Stimulated activated effector memory CD8-positive, alpha-beta T cell treated with anti-CD3 and anti-CD28 coated beads, Interleukin-12 subunit alpha, Interleukin-12 subunit beta, amount 100 ng/mL, for 72 hours (primary cell): Measurements from ENCODE around the gene RBM20.
"Not testable (repeated sequence)": the region's sequence is repeated elsewhere in the genome, so short reads cannot be mapped to it uniquely, and the experiment has no call there.

Experiments
- ATAC-seq: fragments of 150-1000 bp; cut with Tn5 transposase; 2 replicates; pipeline ENCODE4 v1.10.0; 2021
- DNase-seq, 2 donors: peaks; one replicate each; pipeline ENCODE4 v3.0.0; 2021 to 2022; ENCODE audit warnings: low spot score in 2 of 2
- H3K27ac Mint-ChIP-seq: one replicate; pipeline ENCODE4 v1.8.0; 2022; ENCODE audit warnings: mild to moderate bottlenecking, mixed read lengths
- H3K36me3 Mint-ChIP-seq: one replicate; pipeline ENCODE4 v1.8.0; 2022; ENCODE audit warnings: mild to moderate bottlenecking, mixed read lengths
- H3K4me1 Mint-ChIP-seq: one replicate; pipeline ENCODE4 v1.8.0; 2022; ENCODE audit warnings: mixed read lengths
- H3K4me3 Mint-ChIP-seq: one replicate; pipeline ENCODE4 v1.8.0; 2022; ENCODE audit warnings: mild to moderate bottlenecking, mixed read lengths
- H3K9me3 Mint-ChIP-seq: one replicate; pipeline ENCODE4 v1.8.0; 2022; ENCODE audit warnings: mixed read lengths

RBM20 gene

GRCh38 chr10:110758898-110759297 lies 114.8 kb downstream of the RBM20 start:
- Mint-ChIP-seq H3K4me3 (no peak overlapping the region), H3K9me3 (no peaks in the 10 kb centered on the region), H3K27ac (no peak overlapping the region), H3K36me3 (no peaks in the 10 kb centered on the region), H3K4me1 (peaks cover 11% of the 10 kb centered on the region)
- DNase-seq (no peak), ATAC-seq (no peak)

- no peaks in the 10 kb centered on the region for H3K9me3 Mint-ChIP-seq
- no peak for DNase-seq
- no peaks in the 10 kb centered on the region for H3K36me3 Mint-ChIP-seq
- ATAC-seq = no peak
- no peak overlapping the region for H3K4me3 Mint-ChIP-seq
- H3K27ac Mint-ChIP-seq = no peak overlapping the region
- peaks cover 6% of the 10 kb centered on the region for H3K4me1 Mint-ChIP-seq
Measured at GRCh38 chr10:110759523-110759922, 115.4 kb downstream of the RBM20 start.

- H3K4me3 Mint-ChIP-seq = no peak overlapping the region
- no peak for DNase-seq
- H3K9me3 Mint-ChIP-seq = no peaks in the 10 kb centered on the region
- ATAC-seq = no peak
- H3K4me1 Mint-ChIP-seq = peaks cover 11% of the 10 kb centered on the region
- no peak overlapping the region for H3K27ac Mint-ChIP-seq
- H3K36me3 Mint-ChIP-seq = no peaks in the 10 kb centered on the region
Measured at GRCh38 chr10:110762109-110762848, 118.1 kb downstream of the RBM20 start.

DNA sequence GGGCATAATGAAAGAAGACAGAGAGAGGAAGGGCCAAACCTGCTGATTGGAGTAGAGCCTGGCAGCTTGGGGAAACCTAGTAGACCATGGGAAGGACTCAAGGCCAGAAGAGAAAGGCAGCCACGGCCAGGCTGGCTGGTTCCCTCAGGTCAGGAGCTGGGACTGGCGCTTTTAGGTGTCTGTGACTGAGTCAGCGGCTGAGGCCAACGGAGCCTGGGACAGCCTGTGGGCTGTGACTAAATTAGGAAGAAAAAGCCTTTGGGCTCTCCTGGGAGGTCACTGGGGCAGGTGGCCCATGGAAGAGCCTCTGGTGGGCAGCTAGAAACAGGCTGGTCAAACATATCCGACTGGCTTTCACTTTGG lies 118.7 kb downstream of the RBM20 start:
- H3K4me3 Mint-ChIP-seq = no peak overlapping the region
- ATAC-seq = no peak
- peaks cover 11% of the 10 kb centered on the region for H3K4me1 Mint-ChIP-seq
- H3K36me3 Mint-ChIP-seq = no peaks in the 10 kb centered on the region
- H3K9me3 Mint-ChIP-seq = no peaks in the 10 kb centered on the region
- H3K27ac Mint-ChIP-seq = no peak overlapping the region
- no peak for DNase-seq

DNA sequence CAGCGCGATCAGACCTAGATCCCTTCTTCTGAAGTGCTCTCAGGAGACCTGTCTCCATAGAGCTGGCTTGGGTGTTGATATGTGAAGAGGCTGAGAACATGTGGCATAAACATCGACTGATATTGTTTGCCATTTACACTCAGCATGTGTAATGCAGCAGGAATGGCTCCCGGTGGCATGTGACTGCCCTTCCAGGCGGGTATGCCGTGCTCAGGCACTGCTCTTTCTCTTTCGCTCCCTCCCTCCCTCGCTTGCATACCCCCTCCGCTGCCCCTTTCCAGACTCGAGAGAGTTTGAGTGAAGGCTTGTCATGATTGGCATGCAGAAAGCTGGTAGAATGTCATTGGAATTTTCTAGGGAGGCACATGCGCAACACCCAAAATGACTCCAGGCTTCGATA lies 120.2 kb downstream of the RBM20 start:
- ATAC-seq (no peak), DNase-seq (no peak)
- Mint-ChIP-seq H3K27ac (no peak overlapping the region), H3K4me1 (peaks cover 11% of the 10 kb centered on the region), H3K36me3 (no peaks in the 10 kb centered on the region), H3K9me3 (no peaks in the 10 kb centered on the region), H3K4me3 (no peak overlapping the region)

DNA sequence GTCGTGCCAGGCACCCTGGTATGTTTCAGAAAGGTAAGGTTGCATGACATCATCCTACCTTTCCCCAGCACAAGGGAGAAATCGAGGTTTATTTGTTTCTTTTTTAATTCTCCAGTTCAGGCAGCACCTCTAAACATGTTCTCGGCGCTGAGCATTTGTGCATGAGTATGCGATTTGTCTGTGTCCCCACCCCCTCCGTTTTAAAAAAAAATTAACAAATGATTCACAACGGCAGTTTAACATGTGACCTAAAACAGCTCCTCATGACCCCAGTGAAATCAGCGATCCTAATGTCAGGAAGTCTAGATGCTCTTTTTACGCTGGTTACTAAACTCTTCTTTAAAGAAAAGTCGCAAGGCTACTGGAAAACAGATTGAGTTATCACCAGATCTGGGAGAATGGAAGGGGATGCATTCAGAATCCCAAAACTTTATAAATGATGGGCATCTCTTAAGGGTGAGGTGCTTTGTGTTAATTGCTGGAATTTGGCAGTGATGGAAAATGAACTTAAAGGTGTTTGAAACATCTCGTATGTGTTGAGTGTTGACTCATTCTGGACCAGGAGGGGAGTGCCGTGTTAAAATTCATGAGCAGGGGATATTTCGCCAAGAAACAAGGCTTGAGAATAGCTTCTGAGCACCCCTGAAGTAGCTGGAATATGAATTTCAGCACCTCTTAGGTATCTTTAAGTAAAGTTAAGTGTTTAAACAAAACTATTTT lies 120.8 kb downstream of the RBM20 start:
- Mint-ChIP-seq H3K36me3 (no peaks in the 10 kb centered on the region), H3K27ac (no peak overlapping the region), H3K4me3 (peak overlapping the region; percentile 4), H3K9me3 (no peaks in the 10 kb centered on the region), H3K4me1 (peaks cover 11% of the 10 kb centered on the region)
- ATAC-seq (peak; percentile 66), DNase-seq (no peak)

DNA sequence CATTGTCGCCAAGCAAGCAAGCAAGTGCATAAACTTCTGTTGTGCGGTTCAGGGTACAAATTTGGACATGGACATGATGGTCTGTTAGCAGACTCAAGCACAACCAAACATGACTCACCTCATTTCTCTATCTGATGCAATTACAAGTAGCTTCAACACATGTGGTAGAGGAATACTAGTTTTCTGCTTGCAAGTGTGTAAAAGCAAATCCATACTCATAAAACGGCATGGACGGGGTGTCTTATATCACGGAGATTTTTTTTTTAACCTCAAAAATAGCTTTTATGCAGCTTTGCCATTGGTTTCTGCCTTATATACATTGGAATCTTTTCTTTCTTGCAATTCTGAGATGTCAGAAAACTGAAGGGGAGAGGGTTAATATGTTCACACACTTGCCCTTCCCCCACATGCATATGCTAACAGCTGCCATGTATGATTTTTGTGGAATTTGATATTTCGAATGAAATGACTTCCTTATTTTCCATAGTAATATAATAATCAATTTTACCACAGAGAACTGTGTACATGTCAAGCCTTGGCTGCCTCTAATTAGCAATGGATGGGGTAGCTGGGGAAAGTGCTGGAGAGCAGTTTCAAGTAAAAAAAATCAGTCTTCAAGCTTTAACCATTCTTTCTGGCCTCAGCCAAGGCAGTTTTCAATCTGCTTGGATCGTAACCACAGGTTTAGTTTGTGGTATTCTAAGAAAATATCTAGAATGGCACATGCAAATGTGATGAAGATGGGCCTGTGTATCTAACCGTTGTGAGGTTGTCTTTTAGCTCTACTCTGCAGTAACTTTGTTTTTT lies 121.6 kb downstream of the RBM20 start:
- no peak overlapping the region for H3K27ac Mint-ChIP-seq
- ATAC-seq = peak; percentile 84
- no peak for DNase-seq
- peaks cover 11% of the 10 kb centered on the region for H3K4me1 Mint-ChIP-seq
- no peaks in the 10 kb centered on the region for H3K9me3 Mint-ChIP-seq
- no peaks in the 10 kb centered on the region for H3K36me3 Mint-ChIP-seq
- H3K4me3 Mint-ChIP-seq = peak overlapping the region; percentile 4

- H3K27ac Mint-ChIP-seq, DNase-seq, H3K36me3 Mint-ChIP-seq, H3K4me3 Mint-ChIP-seq, ATAC-seq, H3K9me3 Mint-ChIP-seq: not testable (repeated sequence)
- H3K4me1 Mint-ChIP-seq = peaks cover 11% of the 10 kb centered on the region
Measured at GRCh38 chr10:110767601-110768000, 123.5 kb downstream of the RBM20 start.

DNA sequence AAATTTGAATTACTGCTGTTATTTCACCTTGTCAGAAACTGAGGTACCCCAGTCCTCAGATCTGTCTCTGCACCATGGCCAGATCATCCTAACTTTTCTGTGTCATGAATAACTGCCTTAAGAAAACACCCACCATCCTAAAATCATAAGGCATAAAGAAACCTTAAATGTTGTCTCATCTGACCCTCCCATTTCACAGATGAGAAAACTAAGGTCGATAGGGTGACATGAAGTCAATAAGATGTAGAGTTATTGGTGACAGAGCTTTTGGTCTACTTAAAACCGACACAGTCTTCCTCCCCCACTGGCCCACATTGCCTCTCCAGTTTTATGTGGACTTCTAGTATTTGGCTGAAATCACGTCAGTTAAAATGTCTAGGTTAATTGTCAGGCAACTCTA lies 126.1 kb downstream of the RBM20 start:
- Mint-ChIP-seq H3K36me3 (peaks cover 7% of the 10 kb centered on the region), H3K4me1 (peaks cover 15% of the 10 kb centered on the region), H3K9me3 (no peaks in the 10 kb centered on the region), H3K4me3 (no peak overlapping the region), H3K27ac (no peak overlapping the region)
- no peak for DNase-seq
- no peak for ATAC-seq

DNA sequence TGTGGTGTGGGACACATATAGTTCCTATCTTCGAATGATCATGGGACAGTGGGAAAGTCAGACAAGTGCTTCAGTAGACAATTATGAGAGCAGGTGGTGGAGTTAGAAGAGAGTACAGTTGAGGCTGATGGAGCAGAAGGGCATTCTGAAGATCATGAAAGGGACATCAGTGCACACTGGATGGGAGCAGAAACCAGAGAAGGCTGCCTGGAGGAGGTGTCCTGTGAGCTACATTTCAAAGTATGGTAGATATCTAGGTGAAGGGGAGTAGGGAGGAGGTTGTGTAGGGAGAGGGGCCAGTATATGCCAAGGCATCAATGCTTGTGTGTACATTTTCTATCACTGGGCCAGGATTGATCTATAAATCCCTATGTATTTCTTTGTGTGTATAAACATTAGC lies 127.3 kb downstream of the RBM20 start:
- Mint-ChIP-seq H3K9me3 (no peaks in the 10 kb centered on the region), H3K4me3 (no peak overlapping the region), H3K27ac (no peak overlapping the region), H3K4me1 (peaks cover 16% of the 10 kb centered on the region), H3K36me3 (peaks cover 7% of the 10 kb centered on the region)
- ATAC-seq (no peak), DNase-seq (no peak)

- Mint-ChIP-seq H3K27ac (no peak overlapping the region), H3K4me1 (peaks cover 16% of the 10 kb centered on the region), H3K36me3 (peaks cover 7% of the 10 kb centered on the region), H3K4me3 (no peak overlapping the region), H3K9me3 (no peaks in the 10 kb centered on the region)
- DNase-seq (no peak), ATAC-seq (no peak)
Measured at GRCh38 chr10:110771991-110772390, 127.9 kb downstream of the RBM20 start.

GRCh38 chr10:110772454-110773025 lies 128.4 kb downstream of the RBM20 start:
- ATAC-seq (no peak), DNase-seq (no peak)
- Mint-ChIP-seq H3K4me3 (no peak overlapping the region), H3K4me1 (peaks cover 16% of the 10 kb centered on the region), H3K9me3 (no peaks in the 10 kb centered on the region), H3K36me3 (peaks cover 7% of the 10 kb centered on the region), H3K27ac (no peak overlapping the region)

DNA sequence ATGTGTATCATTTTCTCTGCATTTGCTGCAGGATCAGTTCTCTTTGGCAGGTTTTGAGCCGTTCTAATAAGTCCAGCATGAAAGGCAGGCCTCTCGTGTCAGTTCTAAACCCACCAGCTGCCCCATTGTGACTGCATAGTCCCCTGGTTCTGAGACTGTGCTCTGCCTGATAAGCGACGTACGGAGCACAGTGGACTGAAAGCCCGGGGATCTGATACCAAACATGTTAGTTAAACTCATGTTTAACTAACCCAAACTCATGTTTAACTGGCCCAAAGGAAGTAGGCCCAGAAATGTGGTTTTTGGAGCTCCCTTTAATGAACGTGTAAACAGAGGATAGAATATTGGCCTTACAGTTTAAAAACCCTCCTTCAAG lies 129.5 kb downstream of the RBM20 start:
- ATAC-seq = no peak
- H3K27ac Mint-ChIP-seq = peak overlapping the region; percentile 92
- H3K4me1 Mint-ChIP-seq = peaks cover 16% of the 10 kb centered on the region
- DNase-seq = peak in 1 of 2 donors; percentile 68
- peaks cover 7% of the 10 kb centered on the region for H3K36me3 Mint-ChIP-seq
- peak overlapping the region; percentile 5 for H3K4me3 Mint-ChIP-seq
- no peaks in the 10 kb centered on the region for H3K9me3 Mint-ChIP-seq

DNA sequence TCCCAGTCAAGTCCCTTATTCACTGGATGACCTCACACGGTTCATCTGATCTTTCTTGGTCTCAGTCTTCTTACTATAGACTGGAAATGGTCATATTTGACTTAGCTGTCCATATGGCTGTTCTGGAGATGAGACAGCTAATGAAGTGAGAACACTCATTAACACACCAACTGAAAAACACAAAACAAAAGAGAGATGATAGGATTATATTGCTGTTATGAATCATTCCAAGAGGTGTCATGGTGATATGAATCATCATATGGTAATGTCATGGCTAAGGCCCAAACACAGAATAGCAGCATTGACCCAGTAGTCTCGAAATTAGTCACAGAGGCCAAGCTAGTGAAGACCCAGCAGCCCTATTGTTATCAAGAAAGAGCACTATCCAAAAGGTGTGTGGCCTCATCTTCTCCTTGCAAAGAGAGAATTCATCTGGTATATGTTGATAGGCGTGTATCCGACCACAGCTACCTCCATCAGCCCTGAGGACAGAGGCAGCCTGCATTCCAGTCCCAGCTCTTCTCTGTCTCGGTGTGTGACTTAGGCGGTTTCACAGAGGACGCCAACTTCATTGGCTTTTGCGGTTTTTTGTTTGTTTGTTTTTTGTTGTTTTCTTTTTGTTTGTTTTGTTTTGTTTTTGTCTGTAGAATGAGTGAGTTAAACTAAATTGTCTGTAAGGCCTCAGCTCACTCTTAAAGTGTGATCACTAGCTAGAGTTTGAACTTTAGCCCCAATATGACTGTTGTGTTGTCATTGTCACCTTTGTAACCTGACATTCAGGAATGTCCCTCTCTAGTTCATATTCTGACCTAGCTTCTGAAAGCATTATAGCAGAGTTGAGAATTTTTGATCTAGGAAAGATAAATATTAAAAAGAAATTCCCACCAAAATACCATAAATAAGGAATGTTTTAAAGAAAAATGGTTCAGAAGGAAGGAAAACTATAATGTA lies 130.2 kb downstream of the RBM20 start:
- peaks cover 7% of the 10 kb centered on the region for H3K36me3 Mint-ChIP-seq
- peak overlapping the region; percentile 44 for H3K4me3 Mint-ChIP-seq
- H3K4me1 Mint-ChIP-seq = peaks cover 16% of the 10 kb centered on the region
- DNase-seq = peak; percentile 31 to 82
- ATAC-seq = peak; percentile 96
- H3K9me3 Mint-ChIP-seq = no peaks in the 10 kb centered on the region
- peak overlapping the region; percentile 92 for H3K27ac Mint-ChIP-seq
